GM20000 (cell line): ENCODE results near the gene COL27A1.

Experiments used
- DNase-seq: peaks from one replicate; pipeline ENCODE4 v3.0.0; 2012; ENCODE audit warnings: low spot score
- TF ChIP-seq, protein P1 (sequence below): IDR thresholded peaks from 2 replicates; pipeline ENCODE4 v1.5.1; 2012; ENCODE audit warnings: mild to moderate bottlenecking, control low read depth; ENCODE audit errors: extremely low read depth, missing control alignments

Gene COL27A1

DNA sequence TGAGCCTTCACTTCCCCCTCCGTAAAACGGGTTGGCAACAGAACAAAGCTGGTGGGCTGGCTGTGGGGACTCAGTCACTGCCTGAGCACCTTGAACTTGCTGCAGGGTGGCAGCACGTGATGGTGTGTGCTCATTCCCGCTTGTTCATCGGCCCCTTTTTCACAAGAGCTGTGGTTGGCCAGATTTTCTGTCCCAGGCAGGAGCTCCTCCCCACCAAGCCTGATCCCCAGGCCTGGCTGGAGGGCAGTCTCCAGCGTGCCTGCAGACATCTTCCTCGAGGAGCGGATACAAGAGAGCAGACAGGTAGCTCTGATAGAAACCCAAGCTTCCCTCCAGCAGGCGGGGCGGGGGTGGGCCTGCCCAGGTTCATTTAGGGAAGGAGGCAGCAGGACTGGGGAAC lies 105.7 kb downstream of the COL27A1 start:
- TF ChIP-seq, protein P1, sequence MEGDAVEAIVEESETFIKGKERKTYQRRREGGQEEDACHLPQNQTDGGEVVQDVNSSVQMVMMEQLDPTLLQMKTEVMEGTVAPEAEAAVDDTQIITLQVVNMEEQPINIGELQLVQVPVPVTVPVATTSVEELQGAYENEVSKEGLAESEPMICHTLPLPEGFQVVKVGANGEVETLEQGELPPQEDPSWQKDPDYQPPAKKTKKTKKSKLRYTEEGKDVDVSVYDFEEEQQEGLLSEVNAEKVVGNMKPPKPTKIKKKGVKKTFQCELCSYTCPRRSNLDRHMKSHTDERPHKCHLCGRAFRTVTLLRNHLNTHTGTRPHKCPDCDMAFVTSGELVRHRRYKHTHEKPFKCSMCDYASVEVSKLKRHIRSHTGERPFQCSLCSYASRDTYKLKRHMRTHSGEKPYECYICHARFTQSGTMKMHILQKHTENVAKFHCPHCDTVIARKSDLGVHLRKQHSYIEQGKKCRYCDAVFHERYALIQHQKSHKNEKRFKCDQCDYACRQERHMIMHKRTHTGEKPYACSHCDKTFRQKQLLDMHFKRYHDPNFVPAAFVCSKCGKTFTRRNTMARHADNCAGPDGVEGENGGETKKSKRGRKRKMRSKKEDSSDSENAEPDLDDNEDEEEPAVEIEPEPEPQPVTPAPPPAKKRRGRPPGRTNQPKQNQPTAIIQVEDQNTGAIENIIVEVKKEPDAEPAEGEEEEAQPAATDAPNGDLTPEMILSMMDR, result no peak
- DNase-seq, result no peak

DNA sequence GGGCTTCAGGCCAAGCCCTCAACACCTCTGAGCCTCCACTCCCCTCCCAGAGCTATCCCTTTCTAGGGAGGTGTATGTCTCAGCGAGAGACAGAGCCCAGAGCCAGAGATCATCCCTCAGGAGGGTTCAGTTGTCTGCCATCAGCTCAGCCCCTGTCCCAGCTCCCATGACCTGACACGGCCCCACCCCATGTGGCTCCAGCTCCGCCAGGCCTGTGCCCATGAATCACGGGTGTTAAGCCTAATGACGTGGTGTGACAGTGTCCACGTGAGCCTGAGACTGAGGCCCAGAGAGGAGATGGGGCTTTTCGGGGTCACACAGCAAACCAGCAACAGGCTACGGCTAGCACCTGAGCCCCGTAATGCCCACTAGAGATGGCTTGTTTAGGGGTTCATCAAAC lies 106.7 kb downstream of the COL27A1 start:
- TF ChIP-seq, protein P1, result no peak
- DNase-seq, result no peak

DNA sequence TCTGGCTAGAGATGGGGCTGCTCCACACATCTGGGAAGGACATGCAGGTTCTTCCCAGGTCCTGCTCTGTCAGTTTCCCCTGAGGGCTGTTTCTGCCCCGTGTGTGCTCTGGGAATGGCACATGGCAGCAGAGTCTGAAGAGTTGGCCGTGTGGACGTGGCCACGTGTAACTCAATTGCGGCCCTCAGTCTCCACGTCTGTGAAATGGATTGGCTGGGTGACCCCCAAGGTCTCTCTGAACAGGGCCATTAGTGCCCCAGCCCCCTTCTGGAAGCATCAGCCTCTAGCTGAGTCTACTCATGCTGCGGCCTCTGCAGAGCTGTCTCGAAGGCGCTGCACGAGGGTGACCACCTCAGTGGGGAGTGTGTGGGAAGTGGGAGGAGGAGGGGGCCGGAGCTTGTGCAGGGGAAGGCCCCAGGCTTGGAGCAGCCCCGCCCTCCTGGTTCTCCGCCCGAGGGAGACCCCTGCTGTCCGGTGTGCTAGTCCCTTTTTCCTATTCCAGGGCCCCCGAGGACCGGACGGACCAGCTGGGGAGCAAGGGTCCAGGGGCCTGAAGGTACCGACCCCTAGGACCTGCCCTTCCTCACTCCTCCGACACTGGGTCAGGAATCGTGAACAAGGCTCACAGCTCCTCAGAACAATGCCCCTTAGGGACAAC lies 108.6 kb downstream of the COL27A1 start:
- TF ChIP-seq, protein P1, result no peak
- no peak for DNase-seq

DNA sequence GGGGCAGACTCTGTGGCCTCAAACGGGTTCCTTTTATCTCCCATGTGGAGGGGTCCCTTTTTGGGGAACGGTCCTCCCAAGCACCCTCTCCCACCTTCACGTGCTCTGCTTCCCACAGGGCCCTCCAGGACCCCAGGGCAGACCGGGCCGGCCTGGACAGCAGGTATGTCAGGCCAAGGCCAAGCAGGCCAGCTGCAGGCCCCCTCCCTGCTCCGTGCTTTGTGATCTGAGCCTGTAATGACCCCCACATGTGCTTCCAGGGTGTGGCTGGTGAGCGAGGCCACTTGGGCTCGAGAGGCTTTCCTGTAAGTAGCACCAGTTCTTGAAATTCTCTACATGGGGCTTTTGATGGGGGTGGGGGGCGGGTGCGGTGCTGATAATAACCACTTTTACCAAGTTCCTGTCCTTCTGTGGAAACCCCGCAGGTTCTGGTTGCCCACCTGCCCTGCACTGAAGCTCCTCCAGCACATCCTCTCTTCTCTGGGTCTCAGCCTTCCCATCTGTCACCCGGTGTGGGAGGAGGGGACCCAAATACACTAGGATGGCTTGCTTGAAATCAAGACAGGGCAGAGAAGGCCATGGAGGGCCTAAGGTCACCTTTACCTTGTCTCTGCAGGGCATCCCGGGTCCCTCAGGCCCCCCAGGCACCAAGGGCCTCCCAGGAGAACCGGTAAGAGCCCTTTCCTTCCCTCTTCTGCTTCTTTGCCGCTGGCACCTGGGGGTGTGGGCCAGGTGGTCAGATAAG lies 109.6 kb downstream of the COL27A1 start:
- TF ChIP-seq, protein P1, result no peak
- no peak for DNase-seq

DNA sequence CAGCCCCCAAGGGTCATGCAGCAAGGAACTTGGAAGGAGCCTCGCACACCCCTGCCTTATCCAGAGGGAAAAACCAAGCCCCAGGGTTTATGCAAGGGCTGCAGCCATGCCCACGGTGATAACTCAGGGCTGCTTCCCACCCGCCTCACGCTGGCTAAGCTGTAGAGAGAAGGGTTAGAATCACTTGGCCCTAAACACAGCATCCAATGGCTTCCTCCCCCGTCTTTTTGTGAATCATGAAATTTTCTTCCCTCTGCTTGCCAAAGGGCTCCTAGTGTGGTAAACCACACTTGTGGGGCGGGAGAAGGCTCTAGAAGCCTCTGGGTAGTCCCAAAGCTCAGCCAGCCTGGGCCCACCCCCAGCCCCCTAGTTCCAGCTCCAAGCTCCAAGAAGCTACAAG lies 111.6 kb downstream of the COL27A1 start:
- TF ChIP-seq, protein P1, result no peak
- DNase-seq, result no peak

DNA sequence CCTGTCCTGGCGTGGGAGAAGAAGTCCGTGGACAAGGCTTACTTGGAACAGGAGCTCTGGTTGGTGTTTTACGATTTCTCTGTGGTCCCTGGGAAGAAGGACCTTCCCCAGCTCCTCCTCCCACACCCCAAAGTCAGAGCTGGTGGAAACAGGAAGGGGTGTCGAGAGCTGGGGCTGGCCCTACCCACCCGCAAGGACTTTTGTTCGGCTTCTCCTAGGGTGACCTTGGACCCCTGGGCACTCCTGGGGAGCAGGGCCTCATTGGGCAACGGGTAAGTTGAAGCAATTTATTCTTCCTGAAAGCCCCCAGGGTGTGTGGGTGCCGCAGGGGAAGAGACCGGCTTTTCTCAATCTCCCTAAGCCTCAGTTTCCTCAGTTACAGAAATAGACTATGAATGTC lies 113.7 kb downstream of the COL27A1 start:
- no peak for DNase-seq
- TF ChIP-seq, protein P1, result no peak

DNA sequence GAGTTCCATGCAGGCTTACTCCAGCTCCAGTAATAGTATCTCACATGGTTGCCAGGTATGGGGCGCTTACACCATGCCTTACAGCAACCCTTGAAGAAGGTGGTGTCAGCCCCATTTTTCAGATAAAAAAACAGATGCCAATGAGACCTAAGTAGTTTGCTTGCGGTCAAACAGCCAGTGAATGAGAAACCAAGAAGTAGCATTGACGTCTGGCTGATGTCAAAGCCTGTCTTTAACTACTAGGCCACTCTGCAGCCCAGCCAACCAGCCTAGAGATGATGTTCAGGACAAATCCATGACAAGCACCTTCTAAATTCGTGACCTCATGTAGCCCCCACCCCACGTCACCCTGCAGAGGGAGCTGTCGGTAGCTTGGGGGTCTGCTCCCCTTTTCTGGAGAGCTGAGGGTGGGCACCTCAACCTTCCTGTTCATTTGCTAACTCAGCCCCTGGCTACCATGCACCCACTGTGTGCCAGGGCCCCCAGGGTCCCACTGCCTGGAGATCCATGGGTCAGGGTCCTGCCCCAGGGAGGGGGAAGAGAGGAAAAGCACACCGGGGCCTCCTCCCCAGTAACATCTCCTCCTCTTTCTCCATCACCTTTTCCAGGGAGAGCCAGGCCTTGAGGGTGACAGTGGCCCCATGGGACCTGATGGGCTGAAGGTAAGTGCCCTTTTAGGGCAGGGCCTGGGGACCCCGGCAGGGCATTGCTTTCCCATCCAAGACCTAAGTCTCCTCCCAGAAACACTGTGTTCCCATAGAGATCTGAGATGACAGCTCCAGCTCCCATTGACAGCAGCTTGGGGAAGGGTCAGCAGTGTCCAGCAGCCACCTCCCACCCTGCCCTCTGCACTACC lies 115.0 kb downstream of the COL27A1 start:
- TF ChIP-seq, protein P1, result no peak
- no peak for DNase-seq
